Peyer's patch (tissue), 4 donors: Measurements from ENCODE around the gene CADM1. TPM values are rescaled to one million over a fixed set of nuclear protein-coding genes. Genes with fewer than 3 reads are reported as not detected.

Experiments used
- DNase-seq, 3 donors: peaks; one replicate each; pipeline ENCODE4 v3.0.0-alpha.2; 2017 to 2019
- H3K27ac ChIP-seq, 4 donors: fragments of 200-600 bp; sonication (generic); one replicate each; pipeline ENCODE4 v1.5.1; 2016 to 2019
- H3K27me3 ChIP-seq, 2 donors: fragments of 200-600 bp; sonication (generic); one replicate each; pipeline ENCODE4 v1.5.1; 2019
- H3K36me3 ChIP-seq, 3 donors: fragments of 200-600 bp; sonication (generic); one replicate each; pipeline ENCODE4 v1.5.1; 2016 to 2019
- H3K4me1 ChIP-seq, 4 donors: fragments of 200-600 bp; sonication (generic); one replicate each; pipeline ENCODE4 v1.5.1; 2016 to 2019
- H3K4me3 ChIP-seq, 4 donors: fragments of 200-600 bp; sonication (generic); 1 replicate in 3 of 4; 2 replicates in 1 of 4; pipeline ENCODE4 v1.5.1; 2016 to 2019; ENCODE audit warnings: mild to moderate bottlenecking in 1 of 4
- H3K9me3 ChIP-seq, 4 donors: fragments of 200-600 bp; sonication (generic); one replicate each; pipeline ENCODE4 v1.5.1; 2016 to 2019; ENCODE audit warnings: mild to moderate bottlenecking in 1 of 4
- CTCF ChIP-seq, 6 experiments: fragments of 450-650 bp in 4 of 6; fragments of 200-600 bp in 2 of 6; sonication (generic) in 1 of 6; IDR thresholded peaks; one replicate each; pipeline ENCODE4 v1.5.1; 2017 to 2019; ENCODE audit warnings: antibody characterized with exemption in 6 of 6, mild to moderate bottlenecking in 3 of 6, moderate library complexity in 1 of 6
- POLR2A ChIP-seq, 2 donors: fragments of 450-650 bp; IDR thresholded peaks; one replicate each; pipeline ENCODE4 v1.5.1; 2017; ENCODE audit warnings: antibody characterized with exemption in 2 of 2, mild to moderate bottlenecking in 2 of 2, moderate library complexity in 2 of 2
- total RNA-seq, 4 donors: library from RNA; depleted of rRNA; stranded (reverse); fragments of >200 nt; gene quantifications; one replicate each; pipeline ENCODE4 v1.1.0, GENCODE V29; 2016

Gene CADM1
- total RNA-seq, 4 donors from 2014 or later = 0.38 to 8.3 (median 2.5) TPM

GRCh38 chr11:115524572-115524971 lies 20.4 kb upstream of the CADM1 start:
- no peak overlapping the region for H3K27ac ChIP-seq
- TF ChIP-seq CTCF (IDR thresholded peaks at IDR 0.05) (no peak), POLR2A (IDR thresholded peaks at IDR 0.05) (no peak)
- H3K4me1 ChIP-seq = no peaks in the 10 kb centered on the region
- no peak overlapping the region for H3K4me3 ChIP-seq
- DNase-seq = no peak
- H3K9me3 ChIP-seq = no peaks in the 10 kb centered on the region
- H3K27me3 ChIP-seq = no peaks in the 10 kb centered on the region
- H3K36me3 ChIP-seq = no peaks in the 10 kb centered on the region

- Histone ChIP-seq H3K4me3 (no peak overlapping the region), H3K27me3 (no peaks in the 10 kb centered on the region), H3K9me3 (no peaks in the 10 kb centered on the region), H3K4me1 (no peaks in the 10 kb centered on the region), H3K36me3 (no peaks in the 10 kb centered on the region), H3K27ac (no peak overlapping the region)
- no peak for TF ChIP-seq CTCF (IDR thresholded peaks at IDR 0.05)
- no peak for TF ChIP-seq POLR2A (IDR thresholded peaks at IDR 0.05)
- DNase-seq = no peak
These were observed 19.6 kb upstream of the CADM1 start for GRCh38 chr11:115523727-115524399.

- DNase-seq = no peak
- Histone ChIP-seq H3K9me3 (no peaks in the 10 kb centered on the region), H3K27me3 (no peaks in the 10 kb centered on the region), H3K36me3 (no peaks in the 10 kb centered on the region), H3K4me1 (no peaks in the 10 kb centered on the region), H3K27ac (no peak overlapping the region), H3K4me3 (no peak overlapping the region)
- TF ChIP-seq CTCF (IDR thresholded peaks at IDR 0.05) = no peak
- TF ChIP-seq POLR2A (IDR thresholded peaks at IDR 0.05) = no peak
These were observed 18.1 kb upstream of the CADM1 start for GRCh38 chr11:115522302-115522701.

- no peak for DNase-seq
- Histone ChIP-seq H3K4me3 (no peak overlapping the region), H3K27me3 (no peaks in the 10 kb centered on the region), H3K27ac (no peak overlapping the region), H3K9me3 (no peaks in the 10 kb centered on the region), H3K4me1 (no peaks in the 10 kb centered on the region), H3K36me3 (no peaks in the 10 kb centered on the region)
- TF ChIP-seq CTCF (IDR thresholded peaks at IDR 0.05) = no peak
- TF ChIP-seq POLR2A (IDR thresholded peaks at IDR 0.05) = no peak
These were observed 17.6 kb upstream of the CADM1 start for GRCh38 chr11:115521825-115522224.

GRCh38 chr11:115518983-115519628 lies 14.9 kb upstream of the CADM1 start:
- TF ChIP-seq POLR2A (IDR thresholded peaks at IDR 0.05) (no peak), CTCF (IDR thresholded peaks at IDR 0.05) (no peak)
- Histone ChIP-seq H3K27ac (no peak overlapping the region), H3K36me3 (no peaks in the 10 kb centered on the region), H3K27me3 (no peaks in the 10 kb centered on the region), H3K4me1 (no peaks in the 10 kb centered on the region), H3K9me3 (no peaks in the 10 kb centered on the region), H3K4me3 (no peak overlapping the region)
- DNase-seq = no peak
